Tibial nerve (tissue), 4 donors: Measurements from ENCODE around the gene CBX6. TPM values are rescaled to one million over a fixed set of nuclear protein-coding genes. Genes with fewer than 3 reads are reported as not detected.

Source experiments
- DNase-seq, 2 donors: peaks; one replicate each; pipeline ENCODE4 v3.0.0-alpha.2; 2019; ENCODE audit warnings: low spot score in 2 of 2
- H3K27ac ChIP-seq, 4 donors: fragments of 200-600 bp; sonication (generic) in 3 of 4; one replicate each; pipeline ENCODE4 v1.5.1; 2017 to 2019; ENCODE audit warnings: mild to moderate bottlenecking in 1 of 4
- H3K27me3 ChIP-seq, 2 donors: fragments of 200-600 bp; sonication (generic) in 1 of 2; one replicate each; pipeline versions ENCODE4 v1.5.1 to v1.6.0; 2017 to 2019
- H3K36me3 ChIP-seq, 3 donors: fragments of 200-600 bp; sonication (generic); one replicate each; pipeline ENCODE4 v1.5.1; 2018 to 2019
- H3K4me1 ChIP-seq, 4 donors: fragments of 200-600 bp; sonication (generic) in 3 of 4; one replicate each; pipeline ENCODE4 v1.5.1; 2017 to 2019
- H3K4me3 ChIP-seq, 4 donors: fragments of 200-600 bp; sonication (generic) in 3 of 4; one replicate each; pipeline ENCODE4 v1.5.1; 2017 to 2019; ENCODE audit warnings: mild to moderate bottlenecking in 1 of 4, moderate library complexity in 1 of 4
- H3K9me3 ChIP-seq, 4 donors: fragments of 200-600 bp; sonication (generic) in 3 of 4; one replicate each; pipeline ENCODE4 v1.5.1; 2017 to 2019
- CTCF ChIP-seq, 5 experiments: fragments of 200-600 bp in 3 of 5; fragments of 450-650 bp in 2 of 5; sonication (generic) in 3 of 5; IDR thresholded peaks; one replicate each; pipeline ENCODE4 v1.5.1; 2016 to 2019; ENCODE audit warnings: antibody characterized with exemption in 5 of 5, mild to moderate bottlenecking in 3 of 5, moderate library complexity in 2 of 5
- EP300 ChIP-seq, 2 donors: sonication (generic); formaldehyde crosslinking; IDR thresholded peaks; one replicate each; pipeline ENCODE4 v1.6.1; 2017; ENCODE audit warnings: antibody characterized with exemption in 2 of 2, mild to moderate bottlenecking in 1 of 2
- POLR2A ChIP-seq, 2 donors: fragments of 450-650 bp; IDR thresholded peaks; one replicate each; pipeline ENCODE4 v1.6.1; 2017; ENCODE audit warnings: antibody characterized with exemption in 2 of 2, mild to moderate bottlenecking in 2 of 2, moderate library complexity in 2 of 2
- WGBS, 2 donors: methylation state at CpG; one replicate each; pipeline ENCODE4 v1.1.5; 2018; 5-methylcytosine and 5-hydroxymethylcytosine counted together
- total RNA-seq, 4 donors: library from RNA; depleted of rRNA; stranded (reverse); fragments of >200 nt; gene quantifications; one replicate each; pipeline ENCODE4 v1.1.0, GENCODE V29; 2016

The CBX6 gene
- total RNA-seq, 4 donors from 2014 or later, result 50.0 to 78.0 (median 56.8) TPM

GRCh38 chr22:38830026-38830844 lies 41.8 kb downstream of the CBX6 start:
- no peak for TF ChIP-seq EP300 (IDR thresholded peaks at IDR 0.05)
- TF ChIP-seq CTCF (IDR thresholded peaks at IDR 0.05), result no peak
- no peak for TF ChIP-seq POLR2A (IDR thresholded peaks at IDR 0.05)
- peaks cover 0 to 14% (median 0%) of the 10 kb centered on the region in 3 donors for H3K36me3 ChIP-seq
- H3K4me3 ChIP-seq, result no peak overlapping the region
- peaks cover 0 to 1% of the 10 kb centered on the region in 2 donors for H3K27me3 ChIP-seq
- peaks cover 0 to 6% (median 0%) of the 10 kb centered on the region in 4 donors for H3K9me3 ChIP-seq
- no peak overlapping the region for H3K27ac ChIP-seq
- no peak for DNase-seq
- whole genome bisulfite sequencing, 2 donors, result 81 to 83% methylated on average over 15 to 17 of the region's 17 CpGs
- no peaks in the 10 kb centered on the region for H3K4me1 ChIP-seq

- Histone ChIP-seq H3K4me3 (no peak overlapping the region), H3K4me1 (no peaks in the 10 kb centered on the region), H3K27me3 (no peaks in the 10 kb centered on the region), H3K9me3 (peaks cover 0 to 6% (median 0%) of the 10 kb centered on the region in 4 donors), H3K36me3 (peaks cover 0 to 14% (median 0%) of the 10 kb centered on the region in 3 donors), H3K27ac (no peak overlapping the region)
- TF ChIP-seq POLR2A (IDR thresholded peaks at IDR 0.05) (no peak), EP300 (IDR thresholded peaks at IDR 0.05) (no peak), CTCF (IDR thresholded peaks at IDR 0.05) (no peak)
- WGBS, 2 donors, result 72 to 74% methylated on average over 4 of the region's 4 CpGs
- DNase-seq, result no peak
Measured at GRCh38 chr22:38829485-38829884, 42.5 kb downstream of the CBX6 start.

GRCh38 chr22:38828616-38829205 lies 43.3 kb downstream of the CBX6 start:
- peaks cover 0 to 14% (median 0%) of the 10 kb centered on the region in 3 donors for H3K36me3 ChIP-seq
- DNase-seq, result no peak
- no peaks in the 10 kb centered on the region for H3K27me3 ChIP-seq
- no peaks in the 10 kb centered on the region for H3K4me1 ChIP-seq
- peaks cover 0 to 6% (median 0%) of the 10 kb centered on the region in 4 donors for H3K9me3 ChIP-seq
- no peak overlapping the region for H3K27ac ChIP-seq
- H3K4me3 ChIP-seq, result no peak overlapping the region
- 77 to 79% methylated on average over 7 to 10 of the region's 10 CpGs for WGBS, 2 donors
- TF ChIP-seq CTCF (IDR thresholded peaks at IDR 0.05) (no peak), EP300 (IDR thresholded peaks at IDR 0.05) (no peak), POLR2A (IDR thresholded peaks at IDR 0.05) (no peak)

DNA sequence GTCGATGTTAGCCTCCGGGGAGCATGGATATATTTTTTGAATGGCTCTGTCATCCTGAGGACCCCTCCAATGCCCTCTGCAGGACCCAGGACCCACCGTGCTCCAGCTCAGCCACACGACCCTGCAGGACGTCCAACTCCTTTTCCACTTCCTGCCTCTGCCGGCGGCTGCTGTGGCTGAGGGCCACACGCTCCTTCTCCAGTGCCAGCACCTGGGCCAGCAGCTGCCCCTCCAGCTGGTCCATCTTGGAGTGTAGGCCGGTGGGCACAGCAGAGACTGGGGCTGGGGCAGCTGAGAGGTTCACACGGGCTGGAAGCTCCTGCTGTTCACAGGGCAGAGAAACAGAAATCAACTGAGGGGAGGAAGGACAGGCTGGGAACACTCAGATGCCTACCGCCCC lies 43.8 kb downstream of the CBX6 start:
- DNase-seq, result no peak
- Histone ChIP-seq H3K4me3 (no peak overlapping the region), H3K9me3 (peaks cover 0 to 6% (median 0%) of the 10 kb centered on the region in 4 donors), H3K27me3 (no peaks in the 10 kb centered on the region), H3K36me3 (peaks cover 0 to 15% (median 0%) of the 10 kb centered on the region in 3 donors), H3K27ac (no peak overlapping the region), H3K4me1 (no peaks in the 10 kb centered on the region)
- TF ChIP-seq EP300 (IDR thresholded peaks at IDR 0.05) (no peak), CTCF (IDR thresholded peaks at IDR 0.05) (no peak), POLR2A (IDR thresholded peaks at IDR 0.05) (no peak)
- WGBS, 2 donors, result 59 to 66% methylated on average over 10 to 11 of the region's 11 CpGs

- H3K4me3 ChIP-seq, result no peak overlapping the region
- H3K9me3 ChIP-seq, result peaks cover 0 to 6% (median 0%) of the 10 kb centered on the region in 4 donors
- DNase-seq, result no peak
- no peaks in the 10 kb centered on the region for H3K27me3 ChIP-seq
- H3K36me3 ChIP-seq, result peaks cover 0 to 20% (median 0%) of the 10 kb centered on the region in 3 donors
- TF ChIP-seq EP300 (IDR thresholded peaks at IDR 0.05) (no peak), CTCF (IDR thresholded peaks at IDR 0.05) (no peak), POLR2A (IDR thresholded peaks at IDR 0.05) (no peak)
- H3K4me1 ChIP-seq, result no peaks in the 10 kb centered on the region
- no peak overlapping the region for H3K27ac ChIP-seq
Measured at GRCh38 chr22:38827510-38827909, 44.5 kb downstream of the CBX6 start.
